NB4 (cell line): Measurements from ENCODE around the gene RAB26.

Experiments
- DNase-seq: peaks from one replicate; pipeline ENCODE4 v3.0.0; 2010; ENCODE audit warnings: low read depth
- H3K4me3 ChIP-seq: one replicate; pipeline ENCODE4 v1.5.1; 2011; ENCODE audit warnings: mild to moderate bottlenecking, low read depth, low read length, moderate library complexity
- CTCF ChIP-seq: IDR thresholded peaks from one replicate; pipeline ENCODE4 v1.5.1; 2012; ENCODE audit warnings: low read depth, low read length
- MAX ChIP-seq: IDR thresholded peaks from 2 replicates; pipeline ENCODE4 v1.6.1; 2011; ENCODE audit warnings: low read depth, low read length
- MYC ChIP-seq: IDR thresholded peaks from 2 replicates; pipeline ENCODE4 v1.6.1; 2011; ENCODE audit warnings: low read depth, low read length
- POLR2A ChIP-seq: IDR thresholded peaks from 2 replicates; pipeline ENCODE4 v1.6.1; 2011; ENCODE audit warnings: mild to moderate bottlenecking; ENCODE audit not compliant: insufficient read length; ENCODE audit errors: extremely low read depth

Gene RAB26

GRCh38 chr16:2149630-2150417 lies 1.4 kb downstream of the RAB26 start:
- no peak overlapping the region for H3K4me3 ChIP-seq
- DNase-seq, result peak; percentile 65
- TF ChIP-seq MAX (peak; percentile 44; the same call in 1 of the 2 replicates), CTCF (no peak), MYC (0 out of 2 replicates have a peak, but pooled peaks have one; percentile 24), POLR2A (peak; percentile 4)

GRCh38 chr16:2150418-2151187 lies 2.2 kb downstream of the RAB26 start:
- no peak for TF ChIP-seq MYC
- no peak for TF ChIP-seq POLR2A
- TF ChIP-seq MAX, result no peak
- TF ChIP-seq CTCF, result peak; percentile 15
- peak overlapping the region; percentile 9 for H3K4me3 ChIP-seq
- peak; percentile 73 for DNase-seq

- H3K4me3 ChIP-seq, result peak overlapping the region; percentile 100
- peak; percentile 56 for DNase-seq
- TF ChIP-seq CTCF (no peak), MYC (no peak), POLR2A (peak; percentile 27), MAX (no peak)
Observed at GRCh38 chr16:2151188-2152091, 3.0 kb downstream of the RAB26 start.

GRCh38 chr16:2152695-2153506 lies 4.5 kb downstream of the RAB26 start:
- peak; percentile 45 for DNase-seq
- TF ChIP-seq MAX (no peak), POLR2A (no peak), MYC (peak; percentile 40; the same call in 1 of the 2 replicates), CTCF (no peak)
- H3K4me3 ChIP-seq, result peak overlapping the region; percentile 100
